ENCODE data around the gene CADPS. TPM values are rescaled to one million over a fixed set of nuclear protein-coding genes. Genes with fewer than 3 reads are reported as not detected.

Gene CADPS
- total RNA-seq, 3 donors from 2014 or later (not counting 1 experiment from before 2014, with no cell fraction given): not detected

DNA sequence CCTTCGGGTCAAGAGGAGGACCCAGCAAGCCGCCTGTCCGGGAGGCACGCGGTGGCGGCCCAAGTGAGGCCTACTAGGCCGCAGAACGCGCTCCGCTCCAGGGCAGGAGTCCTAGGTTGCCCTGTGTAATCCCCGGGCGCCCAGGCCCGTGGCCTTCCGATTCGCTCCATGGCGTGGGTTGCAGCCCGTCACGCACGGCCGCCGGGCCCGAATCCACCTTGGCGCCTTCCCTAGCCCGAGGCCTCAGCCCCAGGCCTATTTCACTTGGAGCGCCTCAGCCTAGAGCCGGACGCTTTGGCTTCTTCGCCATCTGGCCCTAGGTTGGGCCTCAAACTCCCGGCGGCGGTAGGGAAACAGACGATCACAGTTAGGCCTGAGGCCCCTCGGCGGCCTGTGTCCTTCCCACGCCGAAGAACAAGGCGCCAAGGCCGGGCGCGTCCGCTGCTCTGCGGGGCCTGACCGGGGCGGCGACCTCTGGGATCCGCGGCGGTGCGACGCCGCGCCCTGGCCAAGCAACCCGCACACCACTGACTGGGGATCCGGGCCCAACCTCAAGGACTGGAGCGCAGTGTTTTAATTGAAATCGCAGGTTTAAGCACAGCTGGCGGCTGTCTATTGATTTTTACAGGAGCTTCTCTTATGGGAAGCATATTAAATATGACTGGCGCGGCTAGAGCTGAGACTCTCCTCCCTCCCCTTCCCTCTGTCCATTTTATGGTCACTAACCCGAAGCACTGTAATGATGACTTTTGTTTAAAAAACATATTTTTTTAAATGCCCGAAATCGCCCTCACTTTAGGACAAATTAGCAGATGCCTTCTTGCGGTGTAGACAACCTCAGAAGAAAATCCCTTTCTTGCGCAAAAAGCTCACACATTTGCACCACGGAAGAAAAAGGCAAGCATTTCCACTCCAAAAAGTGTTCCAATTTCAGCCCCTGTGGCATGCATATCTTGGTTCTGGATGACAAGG lies 498.0 kb downstream of the CADPS start:
- no peak overlapping the region for H3K27ac Mint-ChIP-seq
- DNase-seq: no peak
- H3K4me3 ChIP-seq (ENCODE audit: low read length): no peak overlapping the region
- TF ChIP-seq, protein P1, sequence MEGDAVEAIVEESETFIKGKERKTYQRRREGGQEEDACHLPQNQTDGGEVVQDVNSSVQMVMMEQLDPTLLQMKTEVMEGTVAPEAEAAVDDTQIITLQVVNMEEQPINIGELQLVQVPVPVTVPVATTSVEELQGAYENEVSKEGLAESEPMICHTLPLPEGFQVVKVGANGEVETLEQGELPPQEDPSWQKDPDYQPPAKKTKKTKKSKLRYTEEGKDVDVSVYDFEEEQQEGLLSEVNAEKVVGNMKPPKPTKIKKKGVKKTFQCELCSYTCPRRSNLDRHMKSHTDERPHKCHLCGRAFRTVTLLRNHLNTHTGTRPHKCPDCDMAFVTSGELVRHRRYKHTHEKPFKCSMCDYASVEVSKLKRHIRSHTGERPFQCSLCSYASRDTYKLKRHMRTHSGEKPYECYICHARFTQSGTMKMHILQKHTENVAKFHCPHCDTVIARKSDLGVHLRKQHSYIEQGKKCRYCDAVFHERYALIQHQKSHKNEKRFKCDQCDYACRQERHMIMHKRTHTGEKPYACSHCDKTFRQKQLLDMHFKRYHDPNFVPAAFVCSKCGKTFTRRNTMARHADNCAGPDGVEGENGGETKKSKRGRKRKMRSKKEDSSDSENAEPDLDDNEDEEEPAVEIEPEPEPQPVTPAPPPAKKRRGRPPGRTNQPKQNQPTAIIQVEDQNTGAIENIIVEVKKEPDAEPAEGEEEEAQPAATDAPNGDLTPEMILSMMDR (IDR thresholded peaks at IDR 0.05): no peak
- H3K9me3 ChIP-seq (ENCODE audit: control insufficient read depth, insufficient read depth, low read length): no peaks in the 10 kb centered on the region
- H3K9me3 Mint-ChIP-seq: peaks cover 0 to 2% of the 10 kb centered on the region in 2 donors
- H3K27ac ChIP-seq (ENCODE audit: low read length): no peak overlapping the region
- WGBS (ENCODE audit: insufficient coverage): 21% methylated on average over 65 of the region's 65 CpGs
- H3K4me3 Mint-ChIP-seq: no peak overlapping the region
- H3K36me3 Mint-ChIP-seq: peaks cover 19% of the 10 kb centered on the region
- no peaks in the 10 kb centered on the region for H3K4me1 ChIP-seq (ENCODE audit: control insufficient read depth, insufficient read depth, low read length)
- peaks cover 46 to 63% of the 10 kb centered on the region in 2 donors for H3K27me3 Mint-ChIP-seq (ENCODE audit: low read depth in 2 of 2)
- no peak for ATAC-seq
- no peaks in the 10 kb centered on the region for H3K4me1 Mint-ChIP-seq
- no peaks in the 10 kb centered on the region for H3K36me3 ChIP-seq (ENCODE audit: control insufficient read depth, insufficient read depth, low read length)
- intact Hi-C loops (cut with micrococcal nuclease): no loop called here
- H3K27me3 ChIP-seq (ENCODE audit: control insufficient read depth, insufficient read depth, low read length): peaks cover 44% of the 10 kb centered on the region

DNA sequence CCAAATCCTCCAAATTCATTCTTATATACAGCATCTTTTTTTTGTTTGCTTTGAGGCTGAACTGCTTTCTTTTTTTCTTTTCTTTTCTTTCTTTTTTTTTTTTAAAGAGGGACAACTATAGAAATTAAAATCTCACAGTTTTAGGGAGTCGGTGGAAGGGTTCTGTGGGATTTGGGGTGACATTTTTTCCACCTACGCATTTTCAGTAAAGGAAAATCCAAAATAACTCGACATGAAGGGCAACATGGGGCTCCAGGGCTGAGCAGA lies 498.8 kb downstream of the CADPS start:
- Histone ChIP-seq H3K27ac (ENCODE audit: low read length) (no peak overlapping the region), H3K27me3 (ENCODE audit: control insufficient read depth, insufficient read depth, low read length) (peaks cover 52% of the 10 kb centered on the region), H3K4me3 (ENCODE audit: low read length) (no peak overlapping the region), H3K36me3 (ENCODE audit: control insufficient read depth, insufficient read depth, low read length) (no peaks in the 10 kb centered on the region), H3K4me1 (ENCODE audit: control insufficient read depth, insufficient read depth, low read length) (no peaks in the 10 kb centered on the region), H3K9me3 (ENCODE audit: control insufficient read depth, insufficient read depth, low read length) (peaks cover under 1% of the 10 kb centered on the region)
- peaks cover 19% of the 10 kb centered on the region for H3K36me3 Mint-ChIP-seq
- no peak overlapping the region for H3K4me3 Mint-ChIP-seq
- intact Hi-C loops (cut with micrococcal nuclease): no loop called here
- no peaks in the 10 kb centered on the region for H3K4me1 Mint-ChIP-seq
- TF ChIP-seq, protein P1 (IDR thresholded peaks at IDR 0.05): no peak
- 65% methylated on average over 3 of the region's 3 CpGs for WGBS (ENCODE audit: insufficient coverage)
- ATAC-seq (no peak), DNase-seq (no peak)
- no peak overlapping the region for H3K27ac Mint-ChIP-seq
- peaks cover 52 to 60% of the 10 kb centered on the region in 2 donors for H3K27me3 Mint-ChIP-seq (ENCODE audit: low read depth in 2 of 2)
- H3K9me3 Mint-ChIP-seq: peaks cover 0 to 2% of the 10 kb centered on the region in 2 donors

DNA sequence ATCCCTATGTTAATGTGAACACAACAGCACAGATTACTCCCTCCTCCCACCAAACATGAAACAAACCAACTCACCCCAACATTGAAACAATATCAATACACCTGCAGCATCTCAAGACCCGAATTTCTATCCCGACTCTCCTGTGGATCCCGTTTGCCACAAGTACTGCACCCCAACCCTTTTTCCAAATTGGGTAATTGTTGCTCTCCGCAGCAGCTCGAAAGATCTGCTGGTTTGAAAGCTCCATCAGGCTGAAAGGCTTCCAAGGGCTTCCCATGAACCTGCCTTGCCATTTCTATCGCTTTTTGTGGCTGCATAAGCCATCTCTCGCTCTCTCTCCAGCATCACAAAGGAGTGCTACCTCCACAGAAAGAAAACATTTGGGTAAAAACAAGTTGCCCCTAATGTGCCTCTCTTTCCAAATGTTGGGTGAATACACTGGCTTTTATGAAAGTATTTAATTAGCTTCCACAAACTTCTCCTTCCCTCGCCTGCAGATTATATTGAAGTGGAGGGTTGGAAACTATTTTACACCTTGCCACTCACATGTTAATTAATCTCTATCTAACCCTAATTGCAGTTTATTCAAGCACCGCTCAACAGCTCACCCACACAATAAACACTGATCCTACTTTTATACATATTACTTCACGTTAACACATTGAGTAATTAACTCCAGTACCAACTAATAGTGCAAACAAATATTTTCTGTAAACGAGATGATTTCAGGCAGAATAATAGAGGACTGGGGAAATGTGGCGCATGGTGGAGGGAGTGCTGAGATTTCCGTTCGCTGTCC lies 499.4 kb downstream of the CADPS start:
- ATAC-seq (no peak), DNase-seq (no peak)
- peaks cover 0 to 2% of the 10 kb centered on the region in 2 donors for H3K9me3 Mint-ChIP-seq
- TF ChIP-seq, protein P1 (IDR thresholded peaks at IDR 0.05): no peak
- WGBS (ENCODE audit: insufficient coverage): 10% methylated on average over 9 of the region's 14 CpGs
- peaks cover 6% of the 10 kb centered on the region for H3K9me3 ChIP-seq (ENCODE audit: control insufficient read depth, insufficient read depth, low read length)
- H3K36me3 Mint-ChIP-seq: peaks cover 19% of the 10 kb centered on the region
- H3K27me3 ChIP-seq (ENCODE audit: control insufficient read depth, insufficient read depth, low read length): peaks cover 51% of the 10 kb centered on the region
- H3K27me3 Mint-ChIP-seq (ENCODE audit: low read depth in 2 of 2): peaks cover 54 to 60% of the 10 kb centered on the region in 2 donors
- no peak overlapping the region for H3K4me3 Mint-ChIP-seq
- H3K4me3 ChIP-seq (ENCODE audit: low read length): no peak overlapping the region
- intact Hi-C loops (cut with micrococcal nuclease): no loop called here
- H3K27ac Mint-ChIP-seq: no peak overlapping the region
- no peaks in the 10 kb centered on the region for H3K36me3 ChIP-seq (ENCODE audit: control insufficient read depth, insufficient read depth, low read length)
- H3K4me1 Mint-ChIP-seq: no peaks in the 10 kb centered on the region
- no peaks in the 10 kb centered on the region for H3K4me1 ChIP-seq (ENCODE audit: control insufficient read depth, insufficient read depth, low read length)
- no peak overlapping the region for H3K27ac ChIP-seq (ENCODE audit: low read length)

Data from natural killer cell (primary cell).